HepG2 (cell line): ENCODE measurements around the gene TGM1. TPM values are rescaled to one million over a fixed set of nuclear protein-coding genes. Genes with fewer than 3 reads are reported as not detected.

Experiments
- FIP1L1 ChIP-seq: fragments of 200-400 bp; formaldehyde crosslinking; IDR thresholded peaks from 2 replicates; pipeline ENCODE4 v1.6.1; 2018; ENCODE audit warnings: low read depth, mild to moderate bottlenecking, low read length, moderate library complexity, borderline replicate concordance; ENCODE audit not compliant: insufficient read depth
- HOXD1 ChIP-seq: sonication (generic); formaldehyde crosslinking; IDR thresholded peaks from 2 replicates; pipeline ENCODE4 v1.5.0; 2020; ENCODE audit warnings: missing genetic modification reagents
- IRF1 ChIP-seq: sonication (generic); formaldehyde crosslinking; IDR thresholded peaks from 2 replicates; pipeline ENCODE4 v1.4.0; 2020; ENCODE audit warnings: low read depth, mild to moderate bottlenecking, missing genetic modification reagents
- JUND ChIP-seq: sonication (generic); formaldehyde crosslinking; IDR thresholded peaks from 2 replicates; pipeline ENCODE4 v1.8.0; 2022; ENCODE audit warnings: mild to moderate bottlenecking, missing genetic modification reagents
- NFE2 ChIP-seq: sonication (generic); formaldehyde crosslinking; IDR thresholded peaks from 2 replicates; pipeline ENCODE4 v1.4.0; 2020; ENCODE audit warnings: missing genetic modification reagents
- NONO ChIP-seq, 2 experiments: fragments of 450-650 bp in 1 of 2; sonication (generic) in 1 of 2; formaldehyde crosslinking in 1 of 2; IDR thresholded peaks in 1 of 2; conservative IDR thresholded peaks in 1 of 2; 2 replicates each; pipeline versions ENCODE4 v1.6.1 to v1.8.0; 2017 to 2022; ENCODE audit warnings: mild to moderate bottlenecking in 1 of 2, missing genetic modification reagents in 1 of 2, moderate library complexity in 1 of 2
- POLR2A ChIP-seq, 2 experiments: IDR thresholded peaks; 2 replicates each; pipeline ENCODE4 v1.6.1; 2011; ENCODE audit warnings: low read depth in 2 of 2, low read length in 2 of 2, mild to moderate bottlenecking in 1 of 2, moderate library complexity in 1 of 2; ENCODE audit not compliant: insufficient read depth in 1 of 2
- PPARG ChIP-seq: conservative IDR thresholded peaks from 2 replicates; pipeline ENCODE4 v1.6.1; 2016; ENCODE audit warnings: missing biosample characterization, missing genetic modification reagents
- RORA ChIP-seq: sonication (generic); formaldehyde crosslinking; IDR thresholded peaks from 2 replicates; pipeline ENCODE4 v1.5.0; 2020; ENCODE audit warnings: mild to moderate bottlenecking, missing genetic modification reagents, moderate library complexity
- SMARCE1 ChIP-seq: fragments of 450-650 bp; IDR thresholded peaks from 2 replicates; pipeline ENCODE4 v1.6.1; 2017; ENCODE audit warnings: borderline replicate concordance
- SP5 ChIP-seq: IDR thresholded peaks from 2 replicates; pipeline ENCODE4 v1.6.1; 2016; ENCODE audit warnings: low read depth, borderline replicate concordance
- TEAD2 ChIP-seq: sonication (generic); formaldehyde crosslinking; IDR thresholded peaks from 2 replicates; pipeline ENCODE4 v1.9.0; 2021; ENCODE audit warnings: missing genetic modification reagents
- WIZ ChIP-seq: sonication (generic); formaldehyde crosslinking; IDR thresholded peaks from 2 replicates; pipeline ENCODE4 v1.5.1; 2020; ENCODE audit warnings: mild to moderate bottlenecking, missing genetic modification reagents
- ZBTB8A ChIP-seq: sonication (generic); formaldehyde crosslinking; IDR thresholded peaks from 2 replicates; pipeline ENCODE4 v1.4.0; 2020; ENCODE audit warnings: mild to moderate bottlenecking, low read depth, missing genetic modification reagents, borderline replicate concordance
- ZFP37 ChIP-seq: sonication (generic); formaldehyde crosslinking; IDR thresholded peaks from 2 replicates; pipeline ENCODE4 v1.4.0; 2020; ENCODE audit warnings: missing genetic modification reagents, borderline replicate concordance
- ZFY ChIP-seq: sonication (generic); formaldehyde crosslinking; IDR thresholded peaks from 2 replicates; pipeline ENCODE4 v1.4.0; 2020; ENCODE audit warnings: missing genetic modification reagents
- ZFYVE20 ChIP-seq: sonication (generic); formaldehyde crosslinking; IDR thresholded peaks from 2 replicates; pipeline ENCODE4 v1.8.0; 2023; ENCODE audit warnings: low read depth, mild to moderate bottlenecking, moderate library complexity, missing genetic modification reagents, borderline replicate concordance
- ZNF17 ChIP-seq: sonication (generic); formaldehyde crosslinking; IDR thresholded peaks from 2 replicates; pipeline ENCODE4 v1.5.0; 2020; ENCODE audit warnings: mild to moderate bottlenecking, missing genetic modification reagents
- ZNF703 ChIP-seq: sonication (generic); formaldehyde crosslinking; IDR thresholded peaks from 2 replicates; pipeline ENCODE4 v1.5.1; 2020; ENCODE audit warnings: missing genetic modification reagents, mild to moderate bottlenecking, moderate library complexity, borderline replicate concordance
- ZNF75D ChIP-seq: sonication (generic); formaldehyde crosslinking; IDR thresholded peaks from 2 replicates; pipeline ENCODE4 v1.8.1; 2023; ENCODE audit warnings: missing genetic modification reagents, mild to moderate bottlenecking, borderline replicate concordance
- ZNF784 ChIP-seq: sonication (generic); formaldehyde crosslinking; IDR thresholded peaks from 2 replicates; pipeline ENCODE4 v1.5.1; 2020; ENCODE audit warnings: missing genetic modification reagents, mild to moderate bottlenecking, borderline replicate concordance
- polyA plus RNA-seq, 8 experiments: library from polyadenylated mRNA; depleted of rRNA in 3 of 8; stranded (reverse) in 7 of 8; unstranded in 1 of 8; fragments of >200 nt; fragmentation: Illumina TruSeq in 4 of 8; extraction: Trizol in 4 of 8; gene quantifications; 2 replicates each; pipeline versions ENCODE4 v1.2.1 to v1.2.3, GENCODE V29; 2011 to 2016; ENCODE audit warnings: low read depth in 4 of 8, missing spikeins in 1 of 8, mixed read lengths in 1 of 8; ENCODE audit not compliant: insufficient read depth in 1 of 8
- total RNA-seq, 5 experiments: library from RNA; depleted of rRNA; stranded (reverse); fragments of >200 nt; fragmentation: Illumina TruSeq; extraction: Trizol; gene quantifications; 2 replicates each; pipeline ENCODE4 v1.2.3, GENCODE V29; 2016; ENCODE audit warnings: low read depth in 1 of 5
- TF ChIP-seq, protein P1 (sequence below): sonication (generic); formaldehyde crosslinking; IDR thresholded peaks from 2 replicates; pipeline ENCODE4 v1.4.0; 2020; ENCODE audit warnings: missing genetic modification reagents

TGM1 gene
- total and polyA plus RNA-seq, 2 of the 13 experiments (the other 11 are each of a cell fraction or from before 2014, with no cell fraction given): 3.2 to 10.6 TPM

DNA sequence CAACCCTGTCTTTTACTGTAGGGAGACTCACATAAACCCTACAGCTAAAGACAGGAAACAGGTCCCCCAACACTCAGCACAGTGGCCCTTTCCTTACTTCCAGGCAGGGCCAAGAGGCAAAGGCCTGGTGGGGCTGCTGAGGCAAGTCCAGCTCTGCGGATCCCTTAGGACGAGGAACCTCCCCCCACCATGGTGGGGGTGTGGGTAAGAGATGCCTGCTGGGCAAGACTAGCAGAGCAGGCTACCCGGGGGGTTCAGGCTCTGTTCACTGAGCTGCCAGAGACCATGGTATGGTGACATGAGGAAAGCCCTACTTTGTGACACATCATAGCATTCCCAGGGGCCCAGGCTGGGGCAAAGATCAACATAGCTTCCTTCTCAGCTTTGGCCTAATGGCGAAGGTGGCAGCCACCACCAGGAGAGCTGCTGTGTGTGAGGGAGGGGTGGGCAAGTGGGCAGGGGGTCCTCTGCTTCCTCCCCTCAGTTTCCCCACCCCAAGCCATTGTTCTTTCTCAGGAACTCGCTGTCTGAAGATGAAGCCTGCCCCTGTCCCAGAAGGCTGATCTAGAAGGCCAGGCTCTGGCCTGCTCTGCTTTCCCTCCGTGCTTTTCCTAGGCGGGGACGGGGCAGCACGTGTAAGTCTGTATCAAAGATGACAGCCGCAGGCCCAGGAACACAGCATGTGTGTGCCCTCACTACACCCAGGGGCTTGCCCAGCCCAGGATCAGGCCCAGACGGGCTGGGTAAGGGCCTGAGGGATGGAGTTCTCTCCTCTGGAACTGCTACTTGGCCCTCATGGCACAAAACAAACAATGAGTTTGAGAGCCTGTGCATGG, 10.5 kb downstream of the TGM1 start (continued):
- TF ChIP-seq HOXD1 (no peak; the same call in none of the 2 replicates), FIP1L1 (no peak), IRF1 (CRISPR knock-in tag) (no peak; the same call in 1 of the 2 replicates), ZNF75D (no peak), TEAD2 (CRISPR knock-in tag) (no peak), ZNF784 (CRISPR knock-in tag) (no peak; the same call in 1 of the 2 replicates), ZFYVE20 (CRISPR knock-in tag) (no peak), ZNF17 (no peak), WIZ (CRISPR knock-in tag) (peak; percentile 73; the same call in 1 of the 2 replicates), NFE2 (CRISPR knock-in tag) (no peak), ZFY (peak; percentile 78), ZNF703 (CRISPR knock-in tag) (no peak), ZBTB8A (CRISPR knock-in tag) (no peak), POLR2A (IDR thresholded peaks at IDR 0.05; ENCODE audit: insufficient read depth in 1 of 2, low read depth in 2 of 2, low read length in 2 of 2) (peak in 1 of 2 experiments; percentile 34; a peak in 1 of 4 replicates), PPARG (CRISPR knock-in tag) (0 out of 2 replicates have a peak, but pooled peaks have one; percentile 39), JUND (CRISPR knock-in tag) (no peak), SMARCE1 (no peak; the same call in 1 of the 2 replicates), SP5 (0 out of 2 replicates have a peak, but pooled peaks have one; percentile 15), ZFP37 (CRISPR knock-in tag) (peak; percentile 85; the same call in 1 of the 2 replicates), RORA (CRISPR knock-in tag) (no peak), NONO (IDR thresholded peaks at IDR 0.05) (no peak), NONO (CRISPR knock-in tag; conservative IDR thresholded peaks at IDR 0.05) (no peak)
- TF ChIP-seq, protein P1, sequence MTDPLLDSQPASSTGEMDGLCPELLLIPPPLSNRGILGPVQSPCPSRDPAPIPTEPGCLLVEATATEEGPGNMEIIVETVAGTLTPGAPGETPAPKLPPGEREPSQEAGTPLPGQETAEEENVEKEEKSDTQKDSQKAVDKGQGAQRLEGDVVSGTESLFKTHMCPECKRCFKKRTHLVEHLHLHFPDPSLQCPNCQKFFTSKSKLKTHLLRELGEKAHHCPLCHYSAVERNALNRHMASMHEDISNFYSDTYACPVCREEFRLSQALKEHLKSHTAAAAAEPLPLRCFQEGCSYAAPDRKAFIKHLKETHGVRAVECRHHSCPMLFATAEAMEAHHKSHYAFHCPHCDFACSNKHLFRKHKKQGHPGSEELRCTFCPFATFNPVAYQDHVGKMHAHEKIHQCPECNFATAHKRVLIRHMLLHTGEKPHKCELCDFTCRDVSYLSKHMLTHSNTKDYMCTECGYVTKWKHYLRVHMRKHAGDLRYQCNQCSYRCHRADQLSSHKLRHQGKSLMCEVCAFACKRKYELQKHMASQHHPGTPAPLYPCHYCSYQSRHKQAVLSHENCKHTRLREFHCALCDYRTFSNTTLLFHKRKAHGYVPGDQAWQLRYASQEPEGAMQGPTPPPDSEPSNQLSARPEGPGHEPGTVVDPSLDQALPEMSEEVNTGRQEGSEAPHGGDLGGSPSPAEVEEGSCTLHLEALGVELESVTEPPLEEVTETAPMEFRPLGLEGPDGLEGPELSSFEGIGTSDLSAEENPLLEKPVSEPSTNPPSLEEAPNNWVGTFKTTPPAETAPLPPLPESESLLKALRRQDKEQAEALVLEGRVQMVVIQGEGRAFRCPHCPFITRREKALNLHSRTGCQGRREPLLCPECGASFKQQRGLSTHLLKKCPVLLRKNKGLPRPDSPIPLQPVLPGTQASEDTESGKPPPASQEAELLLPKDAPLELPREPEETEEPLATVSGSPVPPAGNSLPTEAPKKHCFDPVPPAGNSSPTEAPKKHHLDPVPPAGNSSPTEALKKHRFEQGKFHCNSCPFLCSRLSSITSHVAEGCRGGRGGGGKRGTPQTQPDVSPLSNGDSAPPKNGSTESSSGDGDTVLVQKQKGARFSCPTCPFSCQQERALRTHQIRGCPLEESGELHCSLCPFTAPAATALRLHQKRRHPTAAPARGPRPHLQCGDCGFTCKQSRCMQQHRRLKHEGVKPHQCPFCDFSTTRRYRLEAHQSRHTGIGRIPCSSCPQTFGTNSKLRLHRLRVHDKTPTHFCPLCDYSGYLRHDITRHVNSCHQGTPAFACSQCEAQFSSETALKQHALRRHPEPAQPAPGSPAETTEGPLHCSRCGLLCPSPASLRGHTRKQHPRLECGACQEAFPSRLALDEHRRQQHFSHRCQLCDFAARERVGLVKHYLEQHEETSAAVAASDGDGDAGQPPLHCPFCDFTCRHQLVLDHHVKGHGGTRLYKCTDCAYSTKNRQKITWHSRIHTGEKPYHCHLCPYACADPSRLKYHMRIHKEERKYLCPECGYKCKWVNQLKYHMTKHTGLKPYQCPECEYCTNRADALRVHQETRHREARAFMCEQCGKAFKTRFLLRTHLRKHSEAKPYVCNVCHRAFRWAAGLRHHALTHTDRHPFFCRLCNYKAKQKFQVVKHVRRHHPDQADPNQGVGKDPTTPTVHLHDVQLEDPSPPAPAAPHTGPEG (CRISPR knock-in tag): peak; percentile 31; the same call in 1 of the 2 replicates
